K562 (cell line): ENCODE measurements around the gene TESK1. TPM values are rescaled to one million over a fixed set of nuclear protein-coding genes. Genes with fewer than 3 reads are reported as not detected.

ENCODE experiments used
- ARNT ChIP-seq, 2 experiments: fragments of 450-650 bp; IDR thresholded peaks; 2 replicates each; pipeline ENCODE4 v1.6.1; 2016; ENCODE audit warnings: mild to moderate bottlenecking in 1 of 2
- CEBPG ChIP-seq, 3 experiments: fragments of 200-800 bp in 1 of 3; sonication (Bioruptor generic) in 1 of 3; sonication (generic) in 1 of 3; formaldehyde crosslinking in 1 of 3; IDR thresholded peaks in 2 of 3; conservative IDR thresholded peaks in 1 of 3; 2 replicates each; pipeline versions ENCODE4 v1.6.1 to v1.8.0; 2016 to 2022; ENCODE audit warnings: missing compliant biosample characterization in 2 of 3, missing genetic modification characterization in 2 of 3, mild to moderate bottlenecking in 1 of 3, missing genetic modification reagents in 1 of 3
- FOXA1 ChIP-seq: fragments of 450-650 bp; IDR thresholded peaks from 2 replicates; pipeline ENCODE4 v1.6.1; 2016; ENCODE audit warnings: mild to moderate bottlenecking, borderline replicate concordance
- GTF2A2 ChIP-seq: IDR thresholded peaks from 2 replicates; pipeline ENCODE4 v1.6.1; 2016; ENCODE audit warnings: mild to moderate bottlenecking, missing genetic modification characterization, missing compliant biosample characterization
- HDAC6 ChIP-seq: IDR thresholded peaks from 2 replicates; pipeline ENCODE4 v1.6.1; 2012; ENCODE audit warnings: low read depth, mild to moderate bottlenecking, control low read depth, inconsistent platforms, low read length, moderate library complexity
- HDGF ChIP-seq: fragments of 450-650 bp; IDR thresholded peaks from 2 replicates; pipeline ENCODE4 v1.6.1; 2016
- IFI16 ChIP-seq: fragments of 250-450 bp; sonication (Bioruptor Pico); IDR thresholded peaks from 2 replicates; pipeline ENCODE4 v2.1.2; 2022; ENCODE audit warnings: mild to moderate bottlenecking, inconsistent platforms
- KDM2B ChIP-seq: fragments of 250-450 bp; sonication (Bioruptor Pico); IDR thresholded peaks from 2 replicates; pipeline ENCODE4 v1.8.0; 2021; ENCODE audit warnings: mild to moderate bottlenecking, moderate library complexity
- NCOA6 ChIP-seq: fragments of 450-650 bp; IDR thresholded peaks from 2 replicates; pipeline ENCODE4 v1.6.1; 2017; ENCODE audit warnings: mild to moderate bottlenecking
- NR3C1 ChIP-seq: sonication (generic); formaldehyde crosslinking; IDR thresholded peaks from 2 replicates; pipeline ENCODE4 v1.8.1; 2022; ENCODE audit warnings: missing genetic modification reagents
- RBFOX2 ChIP-seq: fragments of 200-400 bp; formaldehyde crosslinking; IDR thresholded peaks from 2 replicates; pipeline ENCODE4 v1.6.1; 2017; ENCODE audit warnings: low read depth, mild to moderate bottlenecking, low read length, moderate library complexity
- ZNF239 ChIP-seq: fragments of 250-450 bp; sonication (Bioruptor Pico); IDR thresholded peaks from 2 replicates; pipeline ENCODE4 v1.4.0; 2020; ENCODE audit warnings: mild to moderate bottlenecking
- ZNF699 ChIP-seq: fragments of 250-450 bp; sonication (Bioruptor Pico); IDR thresholded peaks from 2 replicates; pipeline ENCODE4 v1.8.0; 2021; ENCODE audit warnings: mild to moderate bottlenecking, moderate library complexity; ENCODE audit not compliant: insufficient replicate concordance
- polyA plus RNA-seq, 8 experiments: library from polyadenylated mRNA; depleted of rRNA in 4 of 8; stranded (reverse) in 5 of 8; unstranded in 3 of 8; fragments of >200 nt; fragmentation: Nextera tagmentation in 2 of 8; fragmentation: Illumina TruSeq in 1 of 8; extraction: Ambion mirVana in 2 of 8; extraction: Trizol in 1 of 8; gene quantifications; 2 replicates each; pipeline versions ENCODE4 v1.2.1 to v1.2.3, GENCODE V29; 2011 to 2014; ENCODE audit warnings: inconsistent platforms in 1 of 8, missing spikeins in 1 of 8
- total RNA-seq, 7 experiments: library from RNA; depleted of rRNA in 6 of 7; stranded (reverse); fragments of >200 nt in 6 of 7; fragmentation: Illumina TruSeq in 2 of 7; extraction: Trizol in 2 of 7; gene quantifications; 2 replicates each; pipeline versions ENCODE4 v1.2.1 to v1.2.3, GENCODE V29; 2011 to 2021; ENCODE audit warnings: low replicate concordance in 1 of 7
- TF ChIP-seq, protein P1 (sequence below): fragments of 450-650 bp; IDR thresholded peaks from 2 replicates; pipeline ENCODE4 v1.6.1; 2014; ENCODE audit warnings: low read depth, mild to moderate bottlenecking, moderate library complexity, borderline replicate concordance
- TF ChIP-seq, protein P2 (sequence below): fragments of 250-450 bp; sonication (Bioruptor Pico); IDR thresholded peaks from 2 replicates; pipeline ENCODE4 v1.5.0; 2021
- TF ChIP-seq, protein P3 (sequence below): sonication (generic); formaldehyde crosslinking; IDR thresholded peaks from 2 replicates; pipeline ENCODE4 v1.8.0; 2022; ENCODE audit warnings: mild to moderate bottlenecking, missing genetic modification reagents
- TF ChIP-seq, protein P4 (sequence below), 3 experiments: fragments of 200-800 bp in 1 of 3; sonication (Bioruptor generic) in 1 of 3; sonication (generic) in 1 of 3; formaldehyde crosslinking in 1 of 3; IDR thresholded peaks; 2 replicates each; pipeline versions ENCODE4 v1.6.1 to v1.8.0; 2016 to 2022; ENCODE audit warnings: mild to moderate bottlenecking in 2 of 3, missing compliant biosample characterization in 2 of 3, missing genetic modification characterization in 2 of 3, missing genetic modification reagents in 1 of 3
- TF ChIP-seq, protein P5 (sequence below): fragments of 250-450 bp; sonication (Bioruptor Pico); IDR thresholded peaks from 2 replicates; pipeline ENCODE4 v1.5.0; 2020; ENCODE audit warnings: mild to moderate bottlenecking, borderline replicate concordance
- TF ChIP-seq, protein P6 (sequence below): fragments of 450-650 bp; IDR thresholded peaks from 2 replicates; pipeline ENCODE4 v1.6.1; 2016; ENCODE audit warnings: antibody characterized with exemption

The TESK1 gene
- total and polyA plus RNA-seq, 9 of the 15 experiments (the other 6 are each of a cell fraction or from before 2014, with no cell fraction given) = 0.07 to 10.4 (median 4.1) TPM

DNA sequence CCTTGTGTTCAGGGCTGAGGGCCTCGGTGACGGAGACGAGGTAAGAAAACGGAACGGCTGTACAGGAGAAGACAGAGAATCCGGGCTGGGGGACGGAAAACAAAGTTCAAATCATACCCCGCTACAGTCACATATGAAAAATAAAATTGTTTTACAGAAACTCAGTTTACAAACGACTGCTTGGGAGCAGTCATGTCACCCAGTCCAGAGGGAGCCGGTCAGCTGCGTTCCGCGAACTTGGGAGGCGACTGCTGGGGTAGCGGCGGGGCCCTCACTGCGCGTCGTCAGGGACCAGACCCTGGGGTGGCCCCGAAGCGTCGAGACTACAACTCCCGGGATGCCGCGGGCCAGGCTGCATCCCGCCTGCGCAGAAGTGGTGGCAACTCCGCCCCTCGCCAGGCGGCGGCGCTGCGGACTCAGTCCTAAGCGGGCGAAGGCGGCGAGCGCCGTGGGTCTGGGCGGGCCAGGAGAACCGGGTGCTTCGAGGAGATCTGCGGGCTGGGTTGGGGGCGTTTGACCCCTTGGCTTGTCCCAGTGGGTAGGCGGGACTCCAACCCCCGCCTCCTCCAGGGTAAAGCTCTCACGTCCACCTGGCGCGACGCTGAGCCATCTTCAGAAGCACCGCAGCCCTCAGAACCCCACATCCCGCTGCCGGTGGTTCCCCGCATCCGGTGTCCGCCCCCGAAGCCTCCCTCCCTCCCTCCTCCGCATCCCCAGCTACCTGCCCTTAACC is 41.6 kb downstream of the TESK1 start (continued):
- TF ChIP-seq, protein P1, sequence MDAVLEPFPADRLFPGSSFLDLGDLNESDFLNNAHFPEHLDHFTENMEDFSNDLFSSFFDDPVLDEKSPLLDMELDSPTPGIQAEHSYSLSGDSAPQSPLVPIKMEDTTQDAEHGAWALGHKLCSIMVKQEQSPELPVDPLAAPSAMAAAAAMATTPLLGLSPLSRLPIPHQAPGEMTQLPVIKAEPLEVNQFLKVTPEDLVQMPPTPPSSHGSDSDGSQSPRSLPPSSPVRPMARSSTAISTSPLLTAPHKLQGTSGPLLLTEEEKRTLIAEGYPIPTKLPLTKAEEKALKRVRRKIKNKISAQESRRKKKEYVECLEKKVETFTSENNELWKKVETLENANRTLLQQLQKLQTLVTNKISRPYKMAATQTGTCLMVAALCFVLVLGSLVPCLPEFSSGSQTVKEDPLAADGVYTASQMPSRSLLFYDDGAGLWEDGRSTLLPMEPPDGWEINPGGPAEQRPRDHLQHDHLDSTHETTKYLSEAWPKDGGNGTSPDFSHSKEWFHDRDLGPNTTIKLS = peak; percentile 65
- TF ChIP-seq HDGF = no peak
- TF ChIP-seq, protein P2, sequence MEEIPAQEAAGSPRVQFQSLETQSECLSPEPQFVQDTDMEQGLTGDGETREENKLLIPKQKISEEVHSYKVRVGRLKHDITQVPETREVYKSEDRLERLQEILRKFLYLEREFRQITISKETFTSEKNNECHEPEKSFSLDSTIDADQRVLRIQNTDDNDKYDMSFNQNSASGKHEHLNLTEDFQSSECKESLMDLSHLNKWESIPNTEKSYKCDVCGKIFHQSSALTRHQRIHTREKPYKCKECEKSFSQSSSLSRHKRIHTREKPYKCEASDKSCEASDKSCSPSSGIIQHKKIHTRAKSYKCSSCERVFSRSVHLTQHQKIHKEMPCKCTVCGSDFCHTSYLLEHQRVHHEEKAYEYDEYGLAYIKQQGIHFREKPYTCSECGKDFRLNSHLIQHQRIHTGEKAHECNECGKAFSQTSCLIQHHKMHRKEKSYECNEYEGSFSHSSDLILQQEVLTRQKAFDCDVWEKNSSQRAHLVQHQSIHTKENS (CRISPR knock-in tag) = no peak
- TF ChIP-seq NR3C1 (CRISPR knock-in tag) = no peak
- TF ChIP-seq ZNF699 (CRISPR knock-in tag) = no peak
- TF ChIP-seq NCOA6 = no peak; the same call in 1 of the 2 replicates
- TF ChIP-seq RBFOX2 = peak; percentile 87
- TF ChIP-seq, protein P3, sequence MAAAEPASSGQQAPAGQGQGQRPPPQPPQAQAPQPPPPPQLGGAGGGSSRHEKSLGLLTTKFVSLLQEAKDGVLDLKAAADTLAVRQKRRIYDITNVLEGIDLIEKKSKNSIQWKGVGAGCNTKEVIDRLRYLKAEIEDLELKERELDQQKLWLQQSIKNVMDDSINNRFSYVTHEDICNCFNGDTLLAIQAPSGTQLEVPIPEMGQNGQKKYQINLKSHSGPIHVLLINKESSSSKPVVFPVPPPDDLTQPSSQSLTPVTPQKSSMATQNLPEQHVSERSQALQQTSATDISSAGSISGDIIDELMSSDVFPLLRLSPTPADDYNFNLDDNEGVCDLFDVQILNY (CRISPR knock-in tag) = no peak
- no peak for TF ChIP-seq KDM2B
- TF ChIP-seq, protein P4, sequence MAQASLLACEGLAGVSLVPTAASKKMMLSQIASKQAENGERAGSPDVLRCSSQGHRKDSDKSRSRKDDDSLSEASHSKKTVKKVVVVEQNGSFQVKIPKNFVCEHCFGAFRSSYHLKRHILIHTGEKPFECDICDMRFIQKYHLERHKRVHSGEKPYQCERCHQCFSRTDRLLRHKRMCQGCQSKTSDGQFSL (CRISPR knock-in tag; IDR thresholded peaks at IDR 0.05) = no peak
- TF ChIP-seq, protein P4 (tag; IDR thresholded peaks at IDR 0.05) = no peak
- no peak for TF ChIP-seq FOXA1
- TF ChIP-seq GTF2A2 = no peak
- TF ChIP-seq, protein P5, sequence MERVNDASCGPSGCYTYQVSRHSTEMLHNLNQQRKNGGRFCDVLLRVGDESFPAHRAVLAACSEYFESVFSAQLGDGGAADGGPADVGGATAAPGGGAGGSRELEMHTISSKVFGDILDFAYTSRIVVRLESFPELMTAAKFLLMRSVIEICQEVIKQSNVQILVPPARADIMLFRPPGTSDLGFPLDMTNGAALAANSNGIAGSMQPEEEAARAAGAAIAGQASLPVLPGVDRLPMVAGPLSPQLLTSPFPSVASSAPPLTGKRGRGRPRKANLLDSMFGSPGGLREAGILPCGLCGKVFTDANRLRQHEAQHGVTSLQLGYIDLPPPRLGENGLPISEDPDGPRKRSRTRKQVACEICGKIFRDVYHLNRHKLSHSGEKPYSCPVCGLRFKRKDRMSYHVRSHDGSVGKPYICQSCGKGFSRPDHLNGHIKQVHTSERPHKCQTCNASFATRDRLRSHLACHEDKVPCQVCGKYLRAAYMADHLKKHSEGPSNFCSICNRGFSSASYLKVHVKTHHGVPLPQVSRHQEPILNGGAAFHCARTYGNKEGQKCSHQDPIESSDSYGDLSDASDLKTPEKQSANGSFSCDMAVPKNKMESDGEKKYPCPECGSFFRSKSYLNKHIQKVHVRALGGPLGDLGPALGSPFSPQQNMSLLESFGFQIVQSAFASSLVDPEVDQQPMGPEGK (CRISPR knock-in tag) = no peak
- no peak for TF ChIP-seq CEBPG (CRISPR knock-in tag; IDR thresholded peaks at IDR 0.05)
- no peak for TF ChIP-seq CEBPG (tag; conservative IDR thresholded peaks at IDR 0.05 in 1 of 2, IDR thresholded peaks at IDR 0.05 in 1 of 2)
- no peak for TF ChIP-seq ZNF239
- no peak for TF ChIP-seq IFI16 (CRISPR knock-in tag)
- TF ChIP-seq ARNT (IDR thresholded peaks at IDR 0.05) = no peak
- TF ChIP-seq, protein P6, sequence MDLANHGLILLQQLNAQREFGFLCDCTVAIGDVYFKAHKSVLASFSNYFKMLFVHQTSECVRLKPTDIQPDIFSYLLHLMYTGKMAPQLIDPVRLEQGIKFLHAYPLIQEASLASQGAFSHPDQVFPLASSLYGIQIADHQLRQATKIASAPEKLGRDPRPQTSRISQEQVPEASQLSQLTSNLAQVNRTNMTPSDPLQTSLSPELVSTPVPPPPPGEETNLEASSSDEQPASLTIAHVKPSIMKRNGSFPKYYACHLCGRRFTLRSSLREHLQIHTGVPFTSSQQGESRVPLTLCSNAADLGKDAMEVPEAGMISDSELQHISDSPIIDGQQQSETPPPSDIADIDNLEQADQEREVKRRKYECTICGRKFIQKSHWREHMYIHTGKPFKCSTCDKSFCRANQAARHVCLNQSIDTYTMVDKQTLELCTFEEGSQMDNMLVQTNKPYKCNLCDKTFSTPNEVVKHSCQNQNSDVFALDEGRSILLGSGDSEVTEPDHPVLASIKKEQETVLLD = no peak
- no peak for TF ChIP-seq HDAC6
